Heart left ventricle (tissue), 13 donors: Measurements from ENCODE around the gene RFX2.

ENCODE experiments used
- CTCF ChIP-seq, 12 donors: fragments of 200-600 bp; sonication (generic) in 4 of 12; IDR thresholded peaks; one replicate each; pipeline versions ENCODE4 v1.5.0 to v1.8.0; 2018 to 2022; ENCODE audit warnings: antibody characterized with exemption in 12 of 12, mild to moderate bottlenecking in 5 of 12
- POLR2A ChIP-seq, 2 donors: fragments of 450-650 bp; IDR thresholded peaks; one replicate each; pipeline ENCODE4 v1.6.1; 2017; ENCODE audit warnings: antibody characterized with exemption in 2 of 2, mild to moderate bottlenecking in 2 of 2, moderate library complexity in 2 of 2
- donor health status: ischemic (EF 13 %, LVEDD 7.1; RV severe dilation, severe dysfunction).
- donor health status: DM: no; HTN: yes; CAD: no.
- donor health status: DM: no; HTN: no; CAD: no.
- donor health status: ischemic (EF 25% LVEDD 6.9; RV normal size, moderate dysfunction).
- donor health status: ischemic (EF 25% LVEDD 5.7; RV mildly dilated, moderate dysfunction).
- donor health status: ischemic (EF 35%, LVEDD 5.7; RV mildly dilated, moderate dysfunction).
- donor health status: nonischemic (EF 11% LVEDD 7.7; RV severe dilation, severe dysfunction).
- donor health status: DM: yes; HTN: yes; CAD: no.
- donor health status: PGD.
- donor health status: ischemic (EF 29% LVEDD 5.4; RV normal size, mild dysfunction).
- donor health status: nonischemic (EF 23%, LVEDD 6.1; RV moderate dilation, normal function).

- TF ChIP-seq POLR2A (IDR thresholded peaks at IDR 0.05) = no peak
- peak in 4 of 12 donors; percentile 6 to 40 (median 20) for TF ChIP-seq CTCF (IDR thresholded peaks at IDR 0.05)
Observed at GRCh38 chr19:6100284-6100915, 9.9 kb downstream of the RFX2 start.
